Measurements from ENCODE around the gene BAZ1B.

BAZ1B gene

DNA sequence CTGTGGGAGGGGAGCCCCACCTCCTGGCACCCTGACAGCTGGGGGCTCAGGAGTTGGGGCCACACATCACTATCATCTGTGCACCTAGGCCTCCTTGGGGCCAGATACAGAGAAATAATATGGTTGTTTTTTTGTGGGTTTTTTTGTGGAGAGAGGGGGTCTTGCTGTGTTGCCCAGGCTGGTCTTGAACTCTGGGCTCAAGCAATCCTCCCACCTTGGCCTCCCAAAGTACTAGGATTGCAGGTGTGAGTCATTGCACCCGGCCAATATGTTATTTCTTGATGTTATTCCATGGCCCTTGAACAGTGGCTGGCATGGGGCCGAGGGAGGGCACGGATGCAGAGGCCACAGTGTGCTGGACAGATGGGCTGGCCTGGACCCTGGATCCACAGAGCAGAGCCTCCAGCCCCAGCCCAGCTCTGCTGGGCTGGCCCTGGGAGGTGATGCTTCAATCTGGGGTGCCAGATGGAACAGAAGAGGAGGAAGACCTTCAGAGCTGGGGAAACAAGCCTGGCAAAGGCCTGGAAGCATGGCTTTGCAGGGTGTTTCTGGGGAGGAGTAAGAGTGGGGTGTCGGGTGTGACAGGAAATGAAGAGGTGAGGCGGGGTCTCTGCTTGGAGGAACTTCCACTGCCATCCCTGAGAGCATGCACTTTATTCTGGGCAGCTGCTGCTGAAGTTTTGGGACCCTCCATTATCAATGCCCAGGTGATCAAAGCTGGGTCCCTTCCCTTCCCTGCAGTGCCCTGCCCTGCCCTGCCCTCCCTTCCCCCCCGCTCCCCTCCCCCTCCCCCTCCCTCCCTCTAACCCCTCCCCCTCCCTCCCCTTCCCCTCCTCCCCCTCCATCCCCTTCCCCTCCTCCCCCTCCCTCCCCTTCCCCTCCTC lies 92.2 kb downstream of the BAZ1B start:
- ATAC-seq: peak; percentile 6; the same call in 1 of the 3 replicates
- TF ChIP-seq, protein P1, sequence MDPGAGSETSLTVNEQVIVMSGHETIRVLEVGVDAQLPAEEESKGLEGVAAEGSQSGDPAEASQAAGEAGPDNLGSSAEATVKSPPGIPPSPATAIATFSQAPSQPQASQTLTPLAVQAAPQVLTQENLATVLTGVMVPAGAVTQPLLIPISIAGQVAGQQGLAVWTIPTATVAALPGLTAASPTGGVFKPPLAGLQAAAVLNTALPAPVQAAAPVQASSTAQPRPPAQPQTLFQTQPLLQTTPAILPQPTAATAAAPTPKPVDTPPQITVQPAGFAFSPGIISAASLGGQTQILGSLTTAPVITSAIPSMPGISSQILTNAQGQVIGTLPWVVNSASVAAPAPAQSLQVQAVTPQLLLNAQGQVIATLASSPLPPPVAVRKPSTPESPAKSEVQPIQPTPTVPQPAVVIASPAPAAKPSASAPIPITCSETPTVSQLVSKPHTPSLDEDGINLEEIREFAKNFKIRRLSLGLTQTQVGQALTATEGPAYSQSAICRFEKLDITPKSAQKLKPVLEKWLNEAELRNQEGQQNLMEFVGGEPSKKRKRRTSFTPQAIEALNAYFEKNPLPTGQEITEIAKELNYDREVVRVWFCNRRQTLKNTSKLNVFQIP (CRISPR knock-in tag; IDR thresholded peaks at IDR 0.05; ENCODE audit: borderline replicate concordance, low read depth): no peak
- no peak for TF ChIP-seq ZNF565 (CRISPR knock-in tag; conservative IDR thresholded peaks at IDR 0.05; ENCODE audit: low read depth)
- TF ChIP-seq, protein P2, sequence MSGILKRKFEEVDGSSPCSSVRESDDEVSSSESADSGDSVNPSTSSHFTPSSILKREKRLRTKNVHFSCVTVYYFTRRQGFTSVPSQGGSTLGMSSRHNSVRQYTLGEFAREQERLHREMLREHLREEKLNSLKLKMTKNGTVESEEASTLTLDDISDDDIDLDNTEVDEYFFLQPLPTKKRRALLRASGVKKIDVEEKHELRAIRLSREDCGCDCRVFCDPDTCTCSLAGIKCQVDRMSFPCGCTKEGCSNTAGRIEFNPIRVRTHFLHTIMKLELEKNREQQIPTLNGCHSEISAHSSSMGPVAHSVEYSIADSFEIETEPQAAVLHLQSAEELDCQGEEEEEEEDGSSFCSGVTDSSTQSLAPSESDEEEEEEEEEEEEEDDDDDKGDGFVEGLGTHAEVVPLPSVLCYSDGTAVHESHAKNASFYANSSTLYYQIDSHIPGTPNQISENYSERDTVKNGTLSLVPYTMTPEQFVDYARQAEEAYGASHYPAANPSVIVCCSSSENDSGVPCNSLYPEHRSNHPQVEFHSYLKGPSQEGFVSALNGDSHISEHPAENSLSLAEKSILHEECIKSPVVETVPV (CRISPR knock-in tag; IDR thresholded peaks at IDR 0.05): no peak
- no peak for TF ChIP-seq ZFP30 (CRISPR knock-in tag; IDR thresholded peaks at IDR 0.05)
- TF ChIP-seq ZC3H10 (CRISPR knock-in tag; IDR thresholded peaks at IDR 0.05): no peak

DNA sequence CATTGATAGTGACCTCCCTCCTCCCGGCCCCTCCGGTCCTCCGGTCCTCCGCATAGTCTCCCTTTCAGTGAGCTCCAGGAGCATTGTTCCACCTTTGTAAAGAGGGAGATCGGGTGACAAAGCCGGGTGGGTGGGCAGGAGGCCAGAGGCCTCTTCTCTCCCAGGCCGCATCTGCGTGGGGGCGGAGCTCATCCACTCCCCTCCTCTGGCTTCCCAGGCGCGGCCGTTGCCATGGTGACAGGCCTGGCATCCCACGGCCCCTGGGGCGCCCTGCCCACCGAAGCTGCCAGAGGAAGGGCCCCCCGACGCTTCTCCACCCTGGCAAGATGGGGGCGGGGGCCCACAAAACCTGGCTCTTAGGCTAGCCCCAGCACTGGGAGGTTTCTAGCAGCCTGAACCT lies 92.9 kb downstream of the BAZ1B start:
- TF ChIP-seq ARNTL (CRISPR knock-in tag; IDR thresholded peaks at IDR 0.05; ENCODE audit: borderline replicate concordance, low read depth) (no peak), ZFP30 (CRISPR knock-in tag; IDR thresholded peaks at IDR 0.05) (no peak), ZFP3 (CRISPR knock-in tag; IDR thresholded peaks at IDR 0.05) (no peak), GLIS3 (CRISPR knock-in tag; IDR thresholded peaks at IDR 0.05) (no peak)
- TF ChIP-seq, protein P3, sequence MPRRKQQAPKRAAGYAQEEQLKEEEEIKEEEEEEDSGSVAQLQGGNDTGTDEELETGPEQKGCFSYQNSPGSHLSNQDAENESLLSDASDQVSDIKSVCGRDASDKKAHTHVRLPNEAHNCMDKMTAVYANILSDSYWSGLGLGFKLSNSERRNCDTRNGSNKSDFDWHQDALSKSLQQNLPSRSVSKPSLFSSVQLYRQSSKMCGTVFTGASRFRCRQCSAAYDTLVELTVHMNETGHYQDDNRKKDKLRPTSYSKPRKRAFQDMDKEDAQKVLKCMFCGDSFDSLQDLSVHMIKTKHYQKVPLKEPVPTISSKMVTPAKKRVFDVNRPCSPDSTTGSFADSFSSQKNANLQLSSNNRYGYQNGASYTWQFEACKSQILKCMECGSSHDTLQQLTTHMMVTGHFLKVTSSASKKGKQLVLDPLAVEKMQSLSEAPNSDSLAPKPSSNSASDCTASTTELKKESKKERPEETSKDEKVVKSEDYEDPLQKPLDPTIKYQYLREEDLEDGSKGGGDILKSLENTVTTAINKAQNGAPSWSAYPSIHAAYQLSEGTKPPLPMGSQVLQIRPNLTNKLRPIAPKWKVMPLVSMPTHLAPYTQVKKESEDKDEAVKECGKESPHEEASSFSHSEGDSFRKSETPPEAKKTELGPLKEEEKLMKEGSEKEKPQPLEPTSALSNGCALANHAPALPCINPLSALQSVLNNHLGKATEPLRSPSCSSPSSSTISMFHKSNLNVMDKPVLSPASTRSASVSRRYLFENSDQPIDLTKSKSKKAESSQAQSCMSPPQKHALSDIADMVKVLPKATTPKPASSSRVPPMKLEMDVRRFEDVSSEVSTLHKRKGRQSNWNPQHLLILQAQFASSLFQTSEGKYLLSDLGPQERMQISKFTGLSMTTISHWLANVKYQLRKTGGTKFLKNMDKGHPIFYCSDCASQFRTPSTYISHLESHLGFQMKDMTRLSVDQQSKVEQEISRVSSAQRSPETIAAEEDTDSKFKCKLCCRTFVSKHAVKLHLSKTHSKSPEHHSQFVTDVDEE (CRISPR knock-in tag; IDR thresholded peaks at IDR 0.05): no peak; the same call in 1 of the 2 replicates
- TF ChIP-seq, protein P1 (CRISPR knock-in tag; IDR thresholded peaks at IDR 0.05; ENCODE audit: borderline replicate concordance, low read depth): no peak
- peak; percentile 24; the same call in 2 of the 3 replicates for ATAC-seq

DNA sequence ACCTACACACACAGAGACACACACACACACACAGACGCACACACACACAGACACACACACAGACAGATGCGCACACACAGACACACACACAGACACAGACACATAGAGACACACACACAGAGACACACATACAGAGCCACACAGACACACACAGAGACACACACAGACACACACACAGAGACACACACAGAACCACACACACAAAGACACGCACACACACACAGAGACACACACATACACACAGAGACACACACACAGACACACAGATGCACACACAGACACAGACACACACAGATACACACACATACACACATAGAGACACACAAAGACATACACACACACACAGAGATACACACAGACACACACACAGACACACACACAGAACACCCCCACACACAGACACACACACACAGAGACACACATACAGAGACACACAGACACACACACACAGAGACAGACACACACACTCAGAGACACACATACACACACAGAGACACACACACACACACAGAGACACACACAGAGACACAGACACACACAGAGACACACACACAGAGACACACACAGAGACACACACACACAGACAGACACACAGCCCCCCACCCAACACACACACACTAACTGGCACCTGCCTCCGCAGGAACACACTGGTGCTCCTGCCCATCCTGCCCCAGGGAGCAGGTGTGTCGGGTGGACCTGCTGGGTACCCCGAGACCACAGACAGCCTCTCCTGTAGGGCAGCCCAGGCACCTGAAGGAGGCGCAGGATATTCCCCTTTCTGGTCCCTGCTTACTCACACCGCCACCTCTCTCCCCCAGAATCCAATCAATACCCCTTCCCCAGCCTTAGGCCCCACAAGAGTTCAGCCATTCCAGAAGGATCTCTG lies 93.9 kb downstream of the BAZ1B start:
- ATAC-seq: no peak
- TF ChIP-seq, protein P3 (CRISPR knock-in tag; IDR thresholded peaks at IDR 0.05): no peak
- TF ChIP-seq, protein P2 (CRISPR knock-in tag; IDR thresholded peaks at IDR 0.05): no peak
- TF ChIP-seq OSR1 (CRISPR knock-in tag; IDR thresholded peaks at IDR 0.05) (no peak), CSDC2 (CRISPR knock-in tag; IDR thresholded peaks at IDR 0.05) (no peak), BACH2 (CRISPR knock-in tag; IDR thresholded peaks at IDR 0.05; ENCODE audit: borderline replicate concordance) (no peak), TOX (CRISPR knock-in tag; IDR thresholded peaks at IDR 0.05; ENCODE audit: borderline replicate concordance) (no peak), RARB (CRISPR knock-in tag; IDR thresholded peaks at IDR 0.05) (no peak), ARNTL (CRISPR knock-in tag; IDR thresholded peaks at IDR 0.05; ENCODE audit: borderline replicate concordance, low read depth) (no peak), ZNF8 (CRISPR knock-in tag; IDR thresholded peaks at IDR 0.05) (no peak), ZNF70 (CRISPR knock-in tag; IDR thresholded peaks at IDR 0.05) (no peak), PPARA (CRISPR knock-in tag; IDR thresholded peaks at IDR 0.05; ENCODE audit: borderline replicate concordance) (no peak), ZFP3 (CRISPR knock-in tag; IDR thresholded peaks at IDR 0.05) (no peak), ISL1 (CRISPR knock-in tag; IDR thresholded peaks at IDR 0.05) (no peak)
- TF ChIP-seq, protein P1 (CRISPR knock-in tag; IDR thresholded peaks at IDR 0.05; ENCODE audit: borderline replicate concordance, low read depth): no peak

All from SK-N-SH treated with all-trans-retinoic acid at 6 μM for 48 hours (cell line).